Testis (tissue), 2 donors: ENCODE data around the gene POLDIP3.

Source experiments
- CTCF ChIP-seq, 3 experiments: fragments of 450-650 bp in 2 of 3; fragments of 200-600 bp in 1 of 3; sonication (generic) in 1 of 3; IDR thresholded peaks; one replicate each; pipeline ENCODE4 v1.5.1; 2016 to 2019; ENCODE audit warnings: antibody characterized with exemption in 3 of 3, mild to moderate bottlenecking in 2 of 3, moderate library complexity in 1 of 3
- POLR2A ChIP-seq: fragments of 450-650 bp; IDR thresholded peaks from one replicate; pipeline ENCODE4 v1.6.1; 2017; ENCODE audit warnings: antibody characterized with exemption, mild to moderate bottlenecking, moderate library complexity

- TF ChIP-seq CTCF (IDR thresholded peaks at IDR 0.05): no peak
- no peak for TF ChIP-seq POLR2A
Measured at GRCh38 chr22:42643634-42644421, 29.1 kb upstream of the POLDIP3 start.
